GM19468 (cell line): ENCODE data around the gene IPO13.

Source experiments
- ATAC-seq: cut with Tn5 transposase; IDR thresholded peaks from one replicate; pipeline ENCODE4 v1.9.1; 2021; ENCODE audit warnings: mild to moderate bottlenecking, moderate library complexity, moderate number of reproducible peaks; ENCODE audit not compliant: unreplicated experiment; ENCODE audit errors: extremely low read depth

Gene IPO13

DNA sequence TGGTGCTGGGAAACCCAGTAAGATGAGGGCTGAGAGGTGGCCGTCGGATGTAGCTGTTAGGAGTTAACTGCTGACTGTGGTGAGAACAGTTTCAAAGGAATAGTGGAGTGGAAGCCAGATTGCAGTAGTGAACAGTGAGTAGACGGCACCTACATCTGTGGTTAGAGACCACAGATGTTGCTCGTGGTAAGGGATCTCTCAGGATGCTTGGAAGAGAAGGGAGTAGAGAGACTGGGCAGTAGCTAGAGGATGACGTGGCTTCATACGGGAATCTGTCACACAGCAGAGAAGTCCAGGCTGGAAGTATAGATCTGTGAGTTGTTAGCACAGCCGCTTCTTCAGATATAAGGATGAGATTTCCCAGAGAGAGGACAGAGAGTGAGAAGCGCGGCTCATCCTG, 20.9 kb upstream of the IPO13 start:
- ATAC-seq: no peak

DNA sequence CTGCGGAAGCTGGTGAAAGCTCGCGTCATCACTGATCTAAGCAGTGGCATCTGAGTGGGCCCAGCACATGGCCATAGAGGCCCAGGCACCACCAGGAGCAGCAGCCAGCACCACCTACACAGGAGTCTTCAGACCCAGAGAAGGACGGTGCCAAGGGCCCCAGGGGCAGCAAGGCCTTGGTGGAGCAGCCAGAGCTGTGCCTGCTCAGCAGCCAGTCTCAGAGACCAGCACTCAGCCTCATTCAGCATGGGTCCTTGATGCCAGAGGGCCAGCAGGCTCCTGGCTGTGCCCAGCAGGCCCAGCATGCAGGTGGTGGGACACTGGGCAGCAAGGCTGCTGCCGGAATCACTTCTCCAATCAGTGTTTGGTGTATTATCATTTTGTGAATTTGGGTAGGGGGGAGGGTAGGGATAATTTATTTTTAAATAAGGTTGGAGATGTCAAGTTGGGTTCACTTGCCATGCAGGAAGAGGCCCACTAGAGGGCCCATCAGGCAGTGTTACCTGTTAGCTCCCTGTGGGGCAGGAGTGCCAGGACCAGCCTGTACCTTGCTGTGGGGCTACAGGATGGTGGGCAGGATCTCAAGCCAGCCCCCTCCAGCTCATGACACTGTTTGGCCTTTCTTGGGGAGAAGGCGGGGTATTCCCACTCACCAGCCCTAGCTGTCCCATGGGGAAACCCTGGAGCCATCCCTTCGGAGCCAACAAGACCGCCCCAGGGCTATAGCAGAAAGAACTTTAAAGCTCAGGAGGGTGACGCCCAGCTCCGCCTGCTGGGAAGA, 16.4 kb upstream of the IPO13 start:
- no peak for ATAC-seq

DNA sequence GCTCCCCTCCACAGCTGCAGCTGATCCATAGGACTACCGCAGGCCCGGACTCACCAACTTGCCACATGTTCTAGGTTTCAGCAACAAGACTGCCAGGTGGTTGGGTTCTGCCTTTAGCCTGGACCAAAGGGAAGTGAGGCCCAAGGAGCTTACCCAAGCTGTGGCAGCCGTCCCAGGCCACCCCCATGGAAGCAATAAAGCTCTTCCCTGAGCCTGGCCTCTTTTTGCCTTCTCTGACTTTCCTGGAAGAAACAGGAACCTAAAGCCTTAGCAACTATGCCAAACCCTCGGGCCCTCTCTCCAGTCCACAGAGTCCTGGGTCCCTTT, 15.8 kb upstream of the IPO13 start:
- ATAC-seq: no peak

DNA sequence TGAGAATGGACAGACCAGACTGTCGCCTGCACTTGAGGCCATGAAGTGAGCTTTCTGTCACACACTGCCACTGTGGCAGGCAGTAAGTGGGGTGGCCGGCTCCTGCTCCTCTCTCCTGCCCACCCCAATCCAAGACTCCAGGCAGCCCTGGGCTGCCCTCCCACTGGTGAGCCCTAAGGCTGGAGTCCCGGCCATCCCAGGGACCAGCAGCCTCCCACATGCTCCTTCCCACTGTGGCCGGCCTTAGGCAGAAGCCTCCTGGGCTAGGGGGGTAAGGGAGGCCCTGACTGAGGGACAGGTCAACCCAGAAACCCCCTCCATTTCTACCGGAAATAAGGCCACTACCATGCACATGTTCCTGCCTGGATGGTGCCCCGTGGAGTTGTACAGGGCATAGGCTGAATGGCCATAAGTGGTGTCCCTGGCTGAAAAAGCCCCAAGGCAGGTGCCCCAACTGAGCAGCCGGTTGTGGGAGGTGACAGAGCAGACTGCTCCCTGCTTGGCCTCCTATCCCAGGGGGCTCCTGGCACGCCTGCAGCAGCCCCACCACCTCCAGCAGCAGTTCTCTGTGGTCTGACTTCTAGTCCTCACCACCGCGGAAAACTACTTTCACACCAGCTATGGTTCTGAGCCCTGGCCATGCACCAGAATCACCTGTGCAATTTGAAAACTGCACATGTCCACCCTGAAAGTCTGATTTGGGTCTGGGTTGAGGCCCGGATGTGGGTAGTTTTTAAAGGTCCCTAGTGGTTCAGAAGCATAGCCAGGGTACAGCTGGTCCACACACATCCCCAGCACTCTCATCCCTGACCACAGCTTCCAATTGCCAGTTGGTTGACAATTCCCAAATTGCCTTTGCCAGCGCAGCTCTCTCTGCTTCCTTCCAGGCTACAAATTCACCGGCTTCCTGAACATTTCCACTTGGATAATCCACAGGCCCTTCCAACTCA, 14.8 kb upstream of the IPO13 start:
- no peak for ATAC-seq

DNA sequence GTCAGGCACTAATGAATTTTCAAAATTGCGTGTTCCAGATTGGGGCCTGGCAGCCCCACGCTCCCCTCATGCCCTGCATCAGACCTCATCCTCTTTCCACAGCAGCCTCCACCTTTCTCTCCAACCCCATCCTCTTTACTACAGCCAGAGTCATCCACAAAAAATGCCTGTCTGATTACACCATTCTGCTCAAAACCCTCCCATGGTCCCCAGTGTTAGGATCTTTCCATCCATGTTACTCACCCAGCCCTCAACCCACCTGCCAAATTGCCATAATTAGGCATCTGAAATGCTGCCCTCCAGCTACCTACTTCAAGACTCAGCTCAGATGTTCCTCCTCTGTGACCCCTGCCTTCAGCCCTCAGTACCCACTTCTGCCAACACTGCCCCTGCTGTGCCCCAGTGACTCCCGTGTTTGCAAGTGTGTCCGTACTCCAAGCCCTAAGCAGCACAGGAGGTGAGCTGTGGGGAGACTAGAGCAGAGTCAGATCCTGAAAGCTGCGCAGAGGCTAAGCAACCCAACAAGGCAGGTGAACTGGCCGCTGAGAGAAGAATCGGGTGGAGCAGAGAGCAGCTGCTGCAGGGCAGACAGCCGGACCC, 13.9 kb upstream of the IPO13 start:
- ATAC-seq: no peak

DNA sequence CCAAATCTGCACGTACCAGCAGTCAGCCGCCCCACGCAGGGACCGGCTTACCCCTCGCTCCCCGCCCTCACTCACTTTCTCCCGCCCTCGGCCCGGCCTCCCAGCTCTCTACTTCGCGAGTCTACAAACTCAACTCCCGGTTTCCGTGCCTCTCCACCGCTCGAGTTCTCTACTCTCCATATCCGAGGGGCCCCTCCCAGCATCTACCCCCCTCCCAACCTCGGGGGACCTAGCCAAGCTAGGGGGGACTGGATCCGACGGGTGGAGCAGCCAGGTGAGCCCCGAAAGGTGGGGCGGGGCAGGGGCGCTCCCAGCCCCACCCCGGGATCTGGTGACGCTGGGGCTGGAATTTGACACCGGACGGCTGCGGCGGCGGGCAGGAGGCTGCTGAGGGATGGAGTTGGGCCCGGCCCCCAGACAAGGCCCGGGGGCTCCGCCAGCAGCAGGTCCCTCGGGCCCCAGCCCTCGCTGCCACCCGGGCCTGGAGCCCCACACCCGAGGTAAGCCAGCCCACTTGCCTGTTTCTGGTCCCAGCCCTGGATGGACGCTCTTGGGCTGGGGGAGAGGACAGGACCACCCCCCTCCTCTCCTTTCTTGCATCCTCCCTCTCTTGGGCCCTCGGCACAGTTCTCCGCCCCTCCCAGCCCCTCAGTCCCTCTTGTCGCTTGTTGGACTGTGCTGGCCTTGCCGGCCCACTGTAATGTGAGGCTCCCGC, 13.2 kb upstream of the IPO13 start, which contains the start of gene ARTN:
ARTN (plus strand) TSS at position 416 of the 715 bp plus-strand sequence. CDS start 1,856 bp downstream, outside the sequence.
- no peak for ATAC-seq

DNA sequence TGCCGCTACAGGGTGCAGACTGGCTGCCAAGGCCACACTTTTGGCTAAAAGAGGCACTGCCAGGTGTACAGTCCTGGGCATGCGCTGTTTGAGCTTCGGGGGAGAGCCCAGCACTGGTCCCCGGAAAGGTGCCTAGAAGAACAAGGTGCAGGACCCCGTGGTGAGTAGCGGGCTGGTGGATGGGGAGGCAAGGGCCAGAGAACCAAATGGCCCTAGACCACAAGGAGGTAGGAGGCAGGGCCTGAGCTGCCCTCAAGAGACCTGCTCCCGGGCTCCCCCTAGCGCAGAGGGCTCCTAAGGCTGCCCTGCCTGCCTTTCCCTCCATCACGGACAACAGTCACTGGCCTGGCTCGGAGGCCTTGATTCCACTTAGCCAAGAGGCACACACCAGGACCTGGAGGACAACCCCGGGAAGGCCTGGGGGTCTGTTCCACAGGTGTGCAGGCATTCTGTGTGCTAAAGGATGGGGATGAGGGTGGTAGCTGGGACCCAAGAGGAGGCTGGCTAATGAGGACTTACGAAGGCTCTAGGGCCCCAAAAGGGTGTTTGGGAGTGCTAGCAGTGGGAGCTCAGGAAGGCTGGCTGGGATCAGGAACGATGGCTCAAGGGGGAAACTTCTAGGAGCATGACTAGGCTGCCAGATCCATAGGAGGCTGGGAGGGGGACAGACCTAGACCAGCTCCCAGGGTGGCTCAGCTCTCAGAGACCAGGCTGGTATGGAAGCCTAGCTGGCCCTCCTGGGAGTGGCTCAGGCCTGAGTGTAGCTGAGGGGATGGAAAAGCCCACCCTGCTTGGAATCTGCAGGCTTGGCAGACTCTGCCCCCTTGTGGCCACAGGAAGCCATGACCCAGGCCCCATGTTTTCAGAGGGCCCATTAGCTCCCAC, 12.4 kb upstream of the IPO13 start:
- no peak for ATAC-seq

DNA sequence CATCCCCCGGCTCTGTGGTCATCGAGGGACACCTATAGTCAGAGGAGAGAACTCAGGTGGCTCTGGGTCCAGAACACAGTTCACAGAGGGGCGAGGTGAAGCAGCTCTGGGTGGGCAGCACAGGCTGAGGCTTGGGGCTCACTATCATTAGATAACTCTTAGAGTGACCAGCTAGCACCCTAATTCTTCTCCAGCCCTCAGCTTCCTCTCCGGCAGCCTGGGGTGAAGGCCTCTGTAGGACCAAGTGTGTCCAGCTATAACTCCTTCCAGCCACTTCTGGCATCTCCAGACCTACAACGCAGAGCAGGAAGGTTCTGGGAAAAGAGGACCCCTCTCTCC, 11.8 kb upstream of the IPO13 start:
- no peak for ATAC-seq

DNA sequence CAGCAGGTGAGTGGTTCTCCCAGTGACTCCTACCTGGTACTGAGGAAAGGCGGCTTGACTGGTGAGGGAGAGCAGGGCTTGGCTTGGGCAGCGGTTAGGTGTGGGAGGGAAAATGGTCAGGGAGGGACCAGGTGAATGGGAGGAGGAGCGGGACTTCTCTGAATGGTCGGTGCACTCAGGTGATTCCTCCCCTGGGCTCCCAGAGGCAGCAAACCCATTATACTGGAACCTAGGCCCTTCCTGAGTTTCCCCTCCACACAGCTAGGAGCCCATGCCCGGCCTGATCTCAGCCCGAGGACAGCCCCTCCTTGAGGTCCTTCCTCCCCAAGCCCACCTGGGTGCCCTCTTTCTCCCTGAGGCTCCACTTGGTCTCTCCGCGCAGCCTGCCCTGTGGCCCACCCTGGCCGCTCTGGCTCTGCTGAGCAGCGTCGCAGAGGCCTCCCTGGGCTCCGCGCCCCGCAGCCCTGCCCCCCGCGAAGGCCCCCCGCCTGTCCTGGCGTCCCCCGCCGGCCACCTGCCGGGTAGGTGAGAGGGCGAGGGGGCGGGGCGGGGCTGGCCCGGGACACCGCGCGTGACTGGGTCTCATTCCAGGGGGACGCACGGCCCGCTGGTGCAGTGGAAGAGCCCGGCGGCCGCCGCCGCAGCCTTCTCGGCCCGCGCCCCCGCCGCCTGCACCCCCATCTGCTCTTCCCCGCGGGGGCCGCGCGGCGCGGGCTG, 10.9 kb upstream of the IPO13 start:
- no peak for ATAC-seq

DNA sequence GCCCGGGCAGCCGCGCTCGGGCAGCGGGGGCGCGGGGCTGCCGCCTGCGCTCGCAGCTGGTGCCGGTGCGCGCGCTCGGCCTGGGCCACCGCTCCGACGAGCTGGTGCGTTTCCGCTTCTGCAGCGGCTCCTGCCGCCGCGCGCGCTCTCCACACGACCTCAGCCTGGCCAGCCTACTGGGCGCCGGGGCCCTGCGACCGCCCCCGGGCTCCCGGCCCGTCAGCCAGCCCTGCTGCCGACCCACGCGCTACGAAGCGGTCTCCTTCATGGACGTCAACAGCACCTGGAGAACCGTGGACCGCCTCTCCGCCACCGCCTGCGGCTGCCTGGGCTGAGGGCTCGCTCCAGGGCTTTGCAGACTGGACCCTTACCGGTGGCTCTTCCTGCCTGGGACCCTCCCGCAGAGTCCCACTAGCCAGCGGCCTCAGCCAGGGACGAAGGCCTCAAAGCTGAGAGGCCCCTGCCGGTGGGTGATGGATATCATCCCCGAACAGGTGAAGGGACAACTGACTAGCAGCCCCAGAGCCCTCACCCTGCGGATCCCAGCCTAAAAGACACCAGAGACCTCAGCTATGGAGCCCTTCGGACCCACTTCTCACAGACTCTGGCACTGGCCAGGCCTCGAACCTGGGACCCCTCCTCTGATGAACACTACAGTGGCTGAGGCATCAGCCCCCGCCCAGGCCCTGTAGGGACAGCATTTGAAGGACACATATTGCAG, 10.2 kb upstream of the IPO13 start:
- ATAC-seq: no peak

DNA sequence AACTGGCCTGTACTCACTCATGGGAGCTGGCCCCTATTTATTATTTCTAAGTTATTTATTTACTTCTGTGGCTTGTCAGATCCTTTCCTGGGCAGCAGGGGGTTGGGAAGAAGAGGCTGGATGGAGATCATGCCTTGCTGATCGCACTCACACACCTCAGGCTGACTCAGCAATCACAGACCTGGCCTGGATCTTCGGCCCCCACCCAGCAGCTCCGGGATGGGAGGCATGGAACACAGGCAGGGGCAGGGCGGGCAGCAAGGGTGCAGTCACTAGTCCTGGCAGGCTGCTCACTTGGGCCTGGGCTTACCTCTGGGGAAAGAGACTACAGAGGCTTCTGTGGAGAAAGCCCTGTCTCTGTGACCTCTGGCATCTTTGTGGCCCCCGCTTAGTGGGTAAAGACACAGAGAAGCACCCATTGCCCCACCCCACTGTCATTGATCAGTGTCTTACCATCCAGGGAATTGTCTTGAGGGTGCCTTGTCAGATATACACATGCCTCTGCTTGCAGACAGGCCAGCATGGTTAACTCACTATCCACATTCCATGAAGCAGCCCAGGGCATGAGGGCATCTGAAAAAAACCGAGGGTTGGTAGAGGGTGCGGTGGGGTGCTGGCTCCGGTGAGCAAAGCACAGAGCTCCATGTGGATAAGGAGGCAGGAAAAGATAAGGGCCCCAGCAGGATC, 9.4 kb upstream of the IPO13 start:
- ATAC-seq: no peak

DNA sequence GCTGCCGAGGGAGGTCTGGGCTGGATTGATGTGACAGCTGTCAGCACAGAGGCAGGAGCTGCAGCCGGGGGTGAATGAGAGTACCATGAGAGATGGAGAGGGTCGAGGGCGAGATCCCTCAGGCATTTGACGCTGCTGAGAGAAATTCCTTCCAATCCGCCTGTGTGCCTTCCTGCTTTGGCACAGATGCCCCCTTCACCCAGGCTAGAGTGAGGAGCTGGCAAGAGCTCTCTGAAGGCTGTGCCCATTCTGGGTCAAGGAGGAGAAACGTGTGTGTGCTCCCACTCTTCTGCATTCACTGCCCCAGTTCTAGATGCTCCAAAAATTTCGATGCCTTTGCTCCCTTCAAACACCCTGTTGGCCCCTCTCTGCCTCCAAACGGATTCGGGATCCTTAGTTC, 8.4 kb upstream of the IPO13 start:
- ATAC-seq: no peak

DNA sequence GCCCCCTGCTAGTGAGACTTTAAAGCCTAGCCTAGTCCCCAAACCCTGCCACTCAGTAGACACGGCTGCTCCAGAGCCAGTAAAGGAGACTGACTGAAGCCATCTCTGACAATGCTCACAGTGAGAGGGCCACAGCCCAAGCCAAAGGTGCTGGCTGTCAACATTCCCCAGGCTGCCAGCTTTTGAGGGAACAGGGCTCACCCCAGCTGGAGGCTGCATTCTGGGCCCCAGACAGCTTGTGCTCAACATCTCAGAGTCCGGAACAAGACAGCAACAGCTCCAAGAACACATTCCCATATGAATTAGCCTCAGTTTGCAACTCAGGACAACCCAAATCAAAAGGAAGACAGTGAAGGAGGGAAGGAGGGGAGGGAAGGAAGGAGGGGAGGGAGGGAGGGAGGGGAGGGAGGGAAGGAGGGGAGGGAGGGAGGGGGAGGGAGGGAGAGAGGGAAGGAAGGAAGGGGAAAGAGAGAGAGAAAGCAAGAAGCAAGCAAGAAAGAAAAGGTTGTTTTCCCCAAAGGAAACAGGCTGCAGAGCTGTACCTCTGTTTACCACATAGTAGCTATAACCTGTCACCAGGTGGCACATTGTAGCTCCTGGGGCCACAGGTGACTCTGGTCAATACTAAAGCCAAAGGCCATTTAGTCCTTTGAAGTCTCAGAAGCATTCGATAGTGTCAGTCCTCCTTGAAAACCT, 7.7 kb upstream of the IPO13 start:
- no peak for ATAC-seq

DNA sequence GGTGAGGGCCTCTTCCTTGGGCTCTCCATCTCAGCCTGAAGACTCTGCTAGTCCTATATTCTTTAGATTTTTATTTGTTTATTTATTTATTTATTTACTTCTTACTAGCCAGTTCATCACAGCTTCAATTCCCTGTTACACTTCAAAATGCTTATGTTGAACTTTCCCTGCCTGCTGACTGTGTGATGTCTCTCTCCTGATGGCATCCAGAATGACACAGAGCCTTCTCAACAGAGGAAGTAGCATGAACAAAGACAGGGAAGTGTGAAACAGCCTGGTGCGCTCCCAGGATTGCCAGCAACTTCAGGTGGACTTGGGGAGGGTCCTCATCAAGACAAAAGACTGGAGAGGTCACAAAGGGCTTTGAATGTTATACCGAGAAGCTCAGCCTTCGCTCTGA, 4.3 kb upstream of the IPO13 start:
- no peak for ATAC-seq

DNA sequence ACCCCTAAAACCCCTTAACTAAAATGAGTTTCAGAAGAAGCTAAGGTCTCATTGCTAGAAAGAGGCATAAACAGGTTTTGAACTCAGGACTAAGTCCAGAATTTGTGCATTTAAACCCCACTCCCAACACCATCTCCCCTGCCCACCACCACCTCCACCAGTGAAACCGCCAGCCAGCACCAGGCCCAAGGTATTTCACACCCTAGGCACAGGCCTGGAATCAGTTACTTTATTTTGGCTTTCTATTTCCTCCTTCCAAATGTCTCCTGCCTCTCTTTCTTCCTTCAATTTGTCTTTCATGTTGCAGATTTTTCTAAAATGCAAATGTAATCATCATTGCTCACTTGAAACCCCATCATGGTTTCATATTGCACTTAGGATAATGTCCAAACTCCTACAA, 1.9 kb upstream of the IPO13 start:
- ATAC-seq: no peak

DNA sequence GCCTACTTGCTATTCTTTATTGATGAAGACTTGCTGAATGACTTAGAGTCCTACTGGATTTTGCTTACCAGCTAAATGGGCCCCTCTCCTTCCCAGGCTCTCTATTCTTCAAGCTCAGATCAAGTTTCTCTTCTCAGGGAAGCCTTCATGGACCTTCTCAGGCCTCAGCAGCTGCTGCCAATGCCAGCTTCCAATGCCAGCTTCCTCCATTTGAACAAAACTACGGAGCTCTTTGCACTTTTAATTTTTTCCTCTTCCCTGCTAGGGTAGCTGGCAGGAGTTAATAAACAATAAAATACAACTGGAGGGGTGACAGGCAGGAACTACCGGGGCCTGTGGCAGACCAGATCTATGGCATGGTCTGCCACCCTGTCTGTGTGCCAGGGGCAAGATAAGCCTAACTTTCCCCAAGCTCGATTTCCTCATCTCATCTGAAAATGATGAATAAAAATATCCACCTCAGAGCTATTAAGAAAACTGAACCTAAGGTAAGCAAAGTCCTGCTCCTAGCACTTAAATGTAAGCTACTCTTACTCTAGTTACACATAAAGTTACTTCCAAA, 995 bp upstream of the IPO13 start:
- ATAC-seq: no peak
